HL-60/S4 (cell line): Measurements from ENCODE around the gene NTF4.
"Not testable (repeated sequence)": the region's sequence is repeated elsewhere in the genome, so short reads cannot be mapped to it uniquely, and the experiment has no call there.

Experiments
- in situ Hi-C: fragments of 300-500 bp; cut with MboI; formaldehyde crosslinking; loops from 2 replicates; pipeline ENCODE4 v1.14.3; 2022; ENCODE audit warnings: low sequenced_read_pairs

NTF4 gene

DNA sequence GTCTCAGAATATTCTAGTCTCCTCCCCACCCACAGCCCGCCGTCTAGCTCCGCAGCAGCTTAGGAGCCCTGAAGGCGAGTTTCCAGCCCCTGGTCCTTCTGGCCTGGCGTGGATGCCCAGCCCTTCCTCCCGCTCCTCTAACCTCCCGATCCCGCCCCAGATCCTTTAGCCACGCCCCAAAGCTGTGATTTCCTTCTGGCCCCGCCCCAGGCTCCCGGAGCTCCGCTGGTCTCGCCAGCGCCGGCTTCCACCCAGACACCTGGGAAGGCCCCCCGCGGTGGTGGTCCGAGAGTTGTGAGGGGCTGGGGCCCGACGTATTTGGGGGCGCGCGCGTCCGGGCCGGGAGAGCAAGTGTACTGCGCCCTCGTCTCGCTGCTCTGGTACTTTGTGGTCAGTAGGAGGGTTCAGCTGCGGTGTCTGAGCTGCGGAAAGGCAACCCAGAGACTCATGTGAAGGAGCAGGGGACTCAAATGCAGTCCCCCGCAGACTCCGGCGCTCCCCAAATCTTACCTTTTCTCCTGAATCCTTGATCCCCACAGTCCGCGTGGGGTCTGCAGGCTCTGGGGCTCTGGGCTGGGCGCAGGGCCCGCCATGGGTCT, 6.9 kb downstream of the NTF4 start, which contains the start of gene CGB7:
Gene CGB7 (minus strand): TSS at position 114 of the 599 bp plus-strand sequence. CDS start 2,374 bp downstream, outside the sequence.
- in situ Hi-C loops = no loop called here

DNA sequence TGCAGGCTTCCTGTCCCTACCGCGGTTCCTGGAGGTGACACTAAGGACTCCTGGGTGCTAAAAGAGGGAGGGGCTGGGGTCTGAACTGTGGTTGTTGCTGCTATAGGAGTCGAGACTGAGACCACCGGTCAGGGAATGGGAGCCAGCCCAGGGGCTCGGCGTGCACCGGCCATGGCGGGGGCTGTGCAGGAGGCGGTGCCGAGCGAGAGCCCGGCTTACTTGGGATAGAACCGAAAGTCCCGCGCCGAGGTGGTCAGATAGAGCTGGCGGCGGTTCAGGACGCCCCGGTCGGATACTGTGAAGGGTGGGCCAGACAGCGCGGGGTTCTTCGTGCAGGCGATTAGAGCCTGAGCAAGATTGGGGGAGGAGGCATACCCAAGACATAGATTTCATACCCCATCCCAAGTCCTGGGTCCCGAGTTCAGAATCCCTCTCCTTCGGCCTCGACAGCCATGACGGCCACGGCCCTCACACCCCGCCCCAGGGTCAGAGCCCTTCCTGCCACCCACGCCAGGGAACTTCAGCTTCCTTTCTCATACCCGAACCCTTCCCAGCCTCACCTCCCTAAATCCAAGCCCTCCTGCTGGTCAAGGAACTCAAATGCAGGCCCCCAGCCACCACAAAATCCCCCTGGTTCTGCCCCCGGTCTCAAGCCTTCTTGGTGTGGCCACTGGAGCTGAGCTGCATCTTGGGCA, 7.6 kb downstream of the NTF4 start:
- in situ Hi-C loops = not testable (repeated sequence)

DNA sequence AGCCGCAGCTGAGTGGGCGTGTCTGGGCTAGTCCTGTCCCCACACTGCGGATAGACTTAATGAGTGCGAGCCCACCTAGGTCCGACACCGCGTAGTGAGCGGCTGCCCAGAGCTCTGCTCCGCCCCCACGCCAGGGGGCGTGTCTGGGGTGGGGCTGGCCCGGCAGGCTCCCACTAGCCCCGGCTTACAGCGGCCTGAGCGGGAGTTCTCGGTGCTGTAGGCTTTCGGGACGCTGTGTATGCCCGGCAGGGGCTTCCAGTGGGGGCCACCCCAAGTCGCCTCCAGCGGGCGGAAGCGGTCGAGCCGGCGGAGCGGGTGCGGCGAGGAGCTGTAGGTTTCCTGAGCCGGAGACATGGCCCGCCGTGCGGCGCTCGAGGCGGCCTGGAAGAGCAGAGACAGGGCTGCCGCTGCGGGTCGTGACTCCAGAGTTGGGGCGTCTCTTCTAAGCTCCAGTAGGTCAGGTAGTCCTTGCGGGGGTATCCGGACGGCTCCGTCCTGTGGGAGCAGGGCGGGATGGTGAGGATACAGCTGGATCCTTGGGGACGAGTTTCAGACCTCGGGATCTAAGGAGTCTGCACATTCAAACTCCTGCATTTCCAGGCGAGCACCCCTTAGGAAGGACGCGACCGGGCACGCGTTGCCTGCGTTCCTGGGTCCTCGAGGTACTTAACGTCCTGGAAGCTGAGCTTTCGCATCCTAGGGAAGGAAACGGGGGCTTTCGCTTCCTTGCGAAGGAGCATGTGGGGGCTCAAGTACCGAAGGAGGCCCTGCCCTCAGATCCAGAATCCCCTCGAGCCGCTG, 8.3 kb downstream of the NTF4 start:
- in situ Hi-C loops = no loop called here

DNA sequence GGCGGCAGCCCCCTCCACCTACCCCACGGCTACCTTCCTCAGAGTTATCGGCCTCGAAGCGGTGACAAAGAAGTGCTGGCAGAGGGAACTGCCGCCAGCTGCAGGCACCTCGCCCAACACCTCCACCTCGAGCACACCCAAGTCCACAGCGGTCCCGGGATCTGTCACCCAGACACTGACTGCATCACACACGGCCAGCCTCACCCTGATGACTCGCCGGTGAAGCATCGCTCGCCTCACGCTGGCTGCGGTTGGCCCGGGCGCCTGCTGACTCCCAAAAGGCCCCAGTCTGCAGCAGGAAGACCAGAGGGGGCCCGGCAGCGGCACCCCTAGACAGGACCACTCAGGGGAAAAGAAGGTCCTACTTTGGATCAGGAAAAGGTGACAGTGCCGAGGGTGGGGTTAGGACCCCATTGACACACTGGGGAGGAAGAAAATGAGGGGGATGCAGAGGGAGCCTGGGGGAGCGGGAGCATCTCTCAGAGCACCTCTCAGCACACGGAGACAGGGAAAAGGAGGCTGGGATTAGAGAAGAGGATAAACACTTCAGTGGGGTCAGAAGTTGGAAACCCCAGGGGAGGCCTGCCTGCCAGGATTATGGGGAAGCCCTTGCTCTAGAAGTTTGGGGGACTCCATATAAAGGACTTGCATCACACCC, 14.1 kb downstream of the NTF4 start:
- in situ Hi-C loops = not testable (repeated sequence)

DNA sequence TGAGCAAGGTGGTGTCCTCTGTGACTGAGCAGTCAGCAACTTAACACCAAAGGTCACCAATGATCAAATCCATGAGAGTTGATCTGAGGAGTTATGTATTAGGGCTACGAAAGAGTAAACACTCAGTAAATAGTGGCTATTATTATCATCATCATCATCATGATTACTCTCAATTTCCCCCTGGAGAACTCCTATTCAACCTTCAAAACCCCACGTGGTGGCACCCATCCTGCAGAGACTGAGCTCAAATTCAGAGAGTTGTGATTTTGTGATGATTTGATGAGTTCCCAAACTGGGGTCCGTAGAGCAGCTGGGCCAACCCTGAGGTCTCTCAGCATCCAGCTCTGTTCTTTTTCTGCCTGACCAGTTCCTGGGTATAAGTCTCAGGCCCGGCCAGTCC, 14.8 kb downstream of the NTF4 start:
- in situ Hi-C loops = not testable (repeated sequence)

DNA sequence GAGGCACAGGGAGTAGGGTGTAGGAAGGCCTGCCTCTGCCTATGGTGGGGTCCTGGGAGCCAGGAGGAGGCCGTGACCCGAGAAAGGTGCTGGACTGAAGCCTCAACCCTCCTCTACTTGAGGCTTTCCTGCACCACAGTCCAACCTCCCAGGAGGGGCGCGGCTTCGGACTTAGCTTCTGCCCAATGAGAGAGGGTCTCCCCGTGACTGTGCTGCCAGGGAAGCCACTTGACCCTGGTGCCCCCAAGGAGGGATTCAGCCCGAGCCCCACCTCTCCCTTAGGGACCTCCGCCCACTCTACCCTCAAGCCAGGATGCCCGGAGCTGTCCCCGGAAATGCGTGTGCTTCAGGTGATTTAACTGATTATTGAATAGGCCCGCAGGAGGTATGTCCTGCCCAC, 15.6 kb downstream of the NTF4 start, which contains the start of gene CGB8:
Gene CGB8 (minus strand): TSS at position 101 of the 400 bp plus-strand sequence. CDS start 372 bp downstream, outside the sequence.
- in situ Hi-C loops = not testable (repeated sequence)

DNA sequence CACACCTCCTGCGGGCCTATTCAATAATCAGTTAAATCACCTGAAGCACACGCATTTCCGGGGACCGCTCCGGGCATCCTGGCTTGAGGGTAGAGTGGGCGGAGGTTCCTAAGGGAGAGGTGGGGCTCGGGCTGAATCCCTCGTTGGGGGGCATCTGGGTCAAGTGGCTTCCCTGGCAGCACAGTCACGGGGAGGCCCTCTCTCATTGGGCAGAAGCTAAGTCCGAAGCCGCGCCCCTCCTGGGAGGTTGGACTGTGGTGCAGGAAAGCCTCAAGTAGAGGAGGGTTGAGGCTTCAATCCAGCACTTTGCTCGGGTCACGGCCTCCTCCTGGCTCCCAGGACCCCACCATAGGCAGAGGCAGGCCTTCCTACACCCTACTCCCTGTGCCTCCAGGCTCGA, 21.1 kb downstream of the NTF4 start, which contains the start of gene CGB5:
Gene CGB5 (plus strand): TSS at position 301 of the 400 bp plus-strand sequence. CDS start 362 bp downstream, outside the sequence.
- in situ Hi-C loops = not testable (repeated sequence)

DNA sequence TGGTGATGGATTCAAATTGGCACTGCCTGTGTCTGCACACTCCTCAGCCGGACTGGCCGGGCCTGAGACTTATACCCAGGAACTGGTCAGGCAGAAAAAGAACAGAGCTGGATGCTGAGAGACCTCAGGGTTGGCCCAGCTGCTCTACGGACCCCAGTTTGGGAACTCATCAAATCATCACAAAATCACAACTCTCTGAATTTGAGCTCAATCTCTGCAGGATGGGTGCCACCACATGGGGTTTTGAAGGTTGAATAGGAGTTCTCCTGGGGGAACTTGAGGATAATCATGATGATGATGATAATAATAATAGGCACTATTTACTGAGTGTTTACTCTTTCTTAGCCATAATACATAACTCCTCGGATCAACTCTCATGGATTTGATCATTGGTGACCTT, 22.0 kb downstream of the NTF4 start:
- in situ Hi-C loops = not testable (repeated sequence)

DNA sequence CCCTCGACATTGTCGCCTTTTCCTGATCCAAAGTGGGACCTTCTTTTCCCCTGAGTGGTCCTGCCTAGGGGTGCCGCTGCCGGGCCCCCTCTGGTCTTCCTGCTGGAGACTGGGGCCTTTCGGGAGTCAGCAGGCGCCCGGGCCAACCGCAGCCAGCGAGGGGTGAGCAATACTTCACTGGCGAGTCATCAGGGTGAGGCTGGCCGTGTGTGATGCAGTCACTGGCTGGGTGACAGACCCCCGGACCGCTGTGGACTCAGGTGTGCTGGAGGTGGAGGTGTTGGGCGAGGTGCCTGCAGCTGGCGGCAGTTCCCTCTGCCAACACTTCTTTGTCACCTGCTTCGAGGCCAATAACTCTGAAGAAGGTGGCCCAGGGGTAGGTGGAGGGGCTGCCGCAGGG, 22.4 kb downstream of the NTF4 start:
- in situ Hi-C loops = no loop called here

DNA sequence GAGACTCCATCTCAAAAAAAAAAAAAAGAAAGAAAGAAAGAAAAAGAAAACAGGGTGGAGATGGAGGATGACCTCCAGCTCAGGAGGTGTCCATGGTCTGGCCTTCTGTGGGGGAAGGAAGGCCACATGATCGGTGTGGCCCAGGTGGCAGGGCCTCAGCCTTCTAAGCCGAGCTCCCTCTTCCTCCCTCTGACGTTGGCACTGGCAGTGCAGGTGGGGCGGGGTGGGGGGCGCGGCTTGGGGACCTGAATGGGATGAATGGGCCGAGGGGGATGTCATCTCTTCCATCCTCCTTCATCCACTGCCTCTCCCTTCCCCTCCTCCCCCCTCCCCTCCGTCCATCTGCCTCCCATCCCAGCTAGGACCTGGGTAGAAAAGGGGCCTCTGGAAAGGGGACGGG, 24.9 kb downstream of the NTF4 start:
- in situ Hi-C loops = not testable (repeated sequence)

DNA sequence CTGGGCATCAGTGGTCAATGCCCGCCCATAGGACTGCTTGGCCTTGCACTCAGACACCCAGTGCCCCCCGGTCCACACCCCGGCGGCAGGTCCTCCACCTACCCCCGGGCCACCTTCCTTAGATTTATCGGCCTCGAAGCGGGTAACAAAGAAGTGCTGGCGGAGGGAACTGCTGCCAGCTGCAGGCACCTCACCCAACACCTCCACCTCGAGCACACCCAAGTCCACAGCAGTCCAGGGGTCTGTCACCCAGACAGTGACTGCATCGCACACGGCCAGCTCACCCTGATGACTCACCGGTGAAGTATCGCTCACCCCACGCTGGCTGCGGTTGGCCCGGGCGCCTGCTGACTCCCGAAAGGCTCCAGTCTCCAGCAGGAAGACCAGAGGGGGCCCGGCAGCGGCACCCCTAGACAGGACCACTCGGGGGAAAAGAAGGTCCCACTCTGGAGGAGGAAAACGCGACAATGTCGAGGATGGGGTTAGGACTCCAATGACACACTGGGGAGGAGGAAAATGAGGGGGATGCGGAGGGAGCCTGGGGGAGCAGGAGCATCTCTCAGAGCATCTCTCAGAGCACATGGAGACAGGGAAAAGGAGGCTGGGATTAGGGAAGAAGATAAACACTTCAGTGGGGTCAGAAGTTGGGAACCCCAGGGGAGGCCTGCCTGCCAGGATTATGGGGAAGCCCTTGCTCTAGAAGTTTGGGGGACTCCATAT, 25.9 kb downstream of the NTF4 start:
- in situ Hi-C loops = not testable (repeated sequence)

DNA sequence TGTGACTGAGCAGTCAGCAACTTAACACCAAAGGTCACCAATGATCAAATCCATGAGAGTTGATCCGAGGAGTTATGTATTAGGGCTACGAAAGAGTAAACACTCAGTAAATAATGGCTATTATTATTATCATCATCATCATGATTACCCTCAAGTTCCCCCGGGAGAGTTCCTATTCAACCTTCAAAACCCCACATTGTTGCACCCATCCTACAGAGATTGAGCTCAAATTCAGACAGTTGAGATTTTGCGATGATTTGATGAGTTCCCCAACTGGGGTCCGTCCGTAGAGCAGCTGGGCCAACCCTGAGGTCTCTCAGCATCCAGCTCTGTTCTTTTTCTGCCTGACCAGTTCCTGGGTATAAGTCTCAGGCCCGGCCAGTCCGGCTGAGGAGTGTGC, 26.5 kb downstream of the NTF4 start:
- in situ Hi-C loops = not testable (repeated sequence)

DNA sequence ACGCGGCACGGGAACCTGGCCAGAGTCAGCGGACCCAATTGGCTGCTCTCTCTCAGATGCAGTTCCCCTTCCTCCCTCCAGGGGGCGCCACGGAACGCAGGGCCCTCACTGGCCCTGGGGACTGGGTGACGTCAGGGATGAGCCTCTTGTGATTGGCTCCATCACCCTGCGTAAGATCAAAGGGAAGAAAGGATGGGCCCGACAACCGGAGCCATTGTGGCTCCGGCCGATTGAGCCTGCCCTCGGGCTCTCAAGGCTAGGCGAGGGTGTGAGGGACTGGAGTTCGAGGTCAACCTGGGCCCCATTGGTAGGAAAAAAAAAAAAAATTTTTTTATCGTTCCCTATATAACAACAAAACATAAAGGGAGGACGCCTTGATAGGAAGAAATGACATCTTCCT, 27.8 kb downstream of the NTF4 start, which contains the start of gene CGB1:
Gene CGB1 (minus strand): TSS at position 81 of the 400 bp plus-strand sequence. CDS start 184 bp downstream, outside the sequence.
- in situ Hi-C loops = not testable (repeated sequence)

DNA sequence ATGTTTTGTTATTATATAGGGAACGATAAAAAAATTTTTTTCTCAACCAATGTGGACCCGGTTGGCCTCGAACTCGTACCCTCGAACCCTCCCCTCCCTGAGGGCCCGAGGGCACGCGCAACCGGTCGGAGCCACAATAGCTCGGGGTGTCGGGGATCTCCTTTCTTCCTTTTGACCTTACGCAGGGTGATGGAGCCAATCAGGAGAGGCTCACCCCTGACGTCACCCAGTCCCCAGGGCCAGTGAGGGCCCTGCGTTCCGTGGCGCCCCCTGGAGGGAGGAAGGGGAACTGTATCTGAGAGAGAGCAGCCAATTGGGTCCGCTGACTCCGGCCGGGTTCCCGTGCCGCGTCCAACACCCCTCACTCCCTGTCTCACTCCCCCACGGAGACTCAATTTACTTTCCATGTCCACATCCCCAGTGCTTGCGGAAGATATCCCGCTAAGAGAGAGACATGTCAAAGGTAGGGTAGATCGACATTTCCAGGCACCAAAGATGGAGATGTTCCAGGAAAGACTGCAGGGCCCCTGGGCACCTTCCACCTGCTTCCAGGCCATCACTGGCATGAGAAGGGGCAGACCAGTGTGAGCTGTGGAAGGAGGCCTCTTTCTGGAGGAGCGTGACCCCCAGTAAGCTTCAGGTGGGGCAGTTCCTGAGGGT, 32.8 kb downstream of the NTF4 start, which contains the start of gene CGB2:
Gene CGB2 (plus strand): TSS at position 249 of the 660 bp plus-strand sequence. CDS start 206 bp downstream, at position 455.
- in situ Hi-C loops = not testable (repeated sequence)

DNA sequence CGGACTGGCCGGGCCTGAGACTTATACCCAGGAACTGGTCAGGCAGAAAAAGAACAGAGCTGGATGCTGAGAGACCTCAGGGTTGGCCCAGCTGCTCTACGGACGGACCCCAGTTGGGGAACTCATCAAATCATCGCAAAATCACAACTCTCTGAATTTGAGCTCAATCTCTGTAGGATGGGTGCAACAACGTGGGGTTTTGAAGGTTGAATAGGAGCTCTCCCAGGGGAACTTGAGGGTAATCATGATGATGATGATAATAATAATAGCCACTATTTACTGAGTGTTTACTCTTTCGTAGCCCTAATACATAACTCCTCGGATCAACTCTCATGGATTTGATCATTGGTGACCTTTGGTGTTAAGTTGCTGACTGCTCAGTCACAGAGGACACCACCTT, 34.3 kb downstream of the NTF4 start:
- in situ Hi-C loops = not testable (repeated sequence)

DNA sequence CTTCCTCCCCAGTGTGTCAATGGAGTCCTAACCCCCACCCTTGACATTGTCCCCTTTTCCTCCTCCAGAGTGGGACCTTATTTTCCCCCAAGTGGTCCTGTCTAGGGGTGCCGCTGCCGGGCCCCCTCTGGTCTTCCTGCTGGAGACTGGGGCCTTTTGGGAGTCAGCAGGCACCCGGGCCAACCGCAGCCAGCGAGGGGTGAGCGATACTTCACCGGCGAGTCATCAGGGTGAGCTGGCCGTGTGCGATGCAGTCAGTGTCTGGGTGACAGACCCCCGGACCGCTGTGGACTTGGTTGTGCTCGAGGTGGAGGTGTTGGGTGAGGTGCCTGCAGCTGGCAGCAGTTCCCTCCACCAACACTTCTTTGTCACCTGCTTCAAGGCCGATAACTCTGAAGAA, 34.9 kb downstream of the NTF4 start:
- in situ Hi-C loops = not testable (repeated sequence)

DNA sequence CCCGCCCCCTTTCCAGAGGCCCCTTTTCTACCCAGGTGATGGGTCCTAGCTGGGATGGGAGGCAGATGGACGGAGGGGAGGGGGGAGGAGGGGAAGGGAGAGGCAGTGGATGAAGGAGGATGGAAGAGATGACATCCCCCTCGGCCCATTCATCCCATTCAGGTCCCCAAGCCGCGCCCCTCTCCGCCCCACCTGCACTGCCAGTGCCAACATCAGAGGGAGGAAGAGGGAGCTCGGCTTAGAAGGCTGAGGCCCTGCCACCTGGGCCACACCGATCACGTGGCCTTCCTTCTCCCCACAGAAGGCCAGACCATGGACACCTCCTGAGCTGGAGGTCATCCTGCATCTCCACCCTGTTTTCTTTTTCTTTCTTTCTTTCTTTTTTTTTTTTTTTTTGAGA, 35.9 kb downstream of the NTF4 start:
- in situ Hi-C loops = not testable (repeated sequence)

DNA sequence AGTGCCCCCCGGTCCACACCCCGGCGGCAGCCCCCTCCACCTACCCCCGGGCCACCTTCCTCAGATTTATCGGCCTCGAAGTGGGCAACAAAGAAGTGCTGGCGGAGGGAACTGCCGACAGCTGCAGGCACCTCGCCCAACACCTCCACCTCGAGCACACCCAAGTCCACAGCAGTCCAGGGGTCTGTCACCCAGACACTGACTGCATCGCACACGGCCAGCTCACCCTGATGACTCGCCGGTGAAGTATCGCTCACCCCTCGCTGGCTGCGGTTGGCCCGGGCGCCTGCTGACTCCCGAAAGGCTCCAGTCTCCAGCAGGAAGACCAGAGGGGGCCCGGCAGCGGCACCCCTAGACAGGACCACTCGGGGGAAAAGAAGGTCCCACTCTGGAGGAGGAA, 39.0 kb downstream of the NTF4 start:
- in situ Hi-C loops = not testable (repeated sequence)

DNA sequence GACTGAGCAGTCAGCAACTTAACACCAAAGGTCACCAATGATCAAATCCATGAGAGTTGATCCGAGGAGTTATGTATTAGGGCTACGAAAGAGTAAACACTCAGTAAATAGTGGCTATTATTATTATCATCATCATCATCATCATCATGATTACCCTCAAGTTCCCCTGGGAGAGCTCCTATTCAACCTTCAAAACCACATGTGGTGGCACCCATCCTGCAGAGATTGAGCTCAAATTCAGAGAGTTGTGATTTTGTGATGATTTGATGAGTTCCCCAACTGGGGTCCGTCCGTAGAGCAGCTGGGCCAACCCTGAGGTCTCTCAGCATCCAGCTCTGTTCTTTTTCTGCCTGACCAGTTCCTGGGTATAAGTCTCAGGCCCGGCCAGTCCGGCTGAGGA, 39.5 kb downstream of the NTF4 start:
- in situ Hi-C loops = not testable (repeated sequence)
